Trophoblast cell (in vitro differentiated cells and primary cell): Measurements from ENCODE around the gene CPA1.
A peak's percentile ranks its signal among the peaks of the same experiment; 100 is the strongest.

Experiments
- DNase-seq, 2 donors: peaks; one replicate each; pipeline ENCODE4 v3.0.0-alpha.2; 2016
- H2AFZ ChIP-seq: 2 replicates; pipeline ENCODE4 v1.6.1; 2013; ENCODE audit warnings: low read length, moderate library complexity, mild to moderate bottlenecking; ENCODE audit not compliant: insufficient read depth, poor library complexity
- H2AK5ac ChIP-seq: 2 replicates; pipeline ENCODE4 v1.6.1; 2013; ENCODE audit warnings: mild to moderate bottlenecking, low read length
- H2BK120ac ChIP-seq: 2 replicates; pipeline ENCODE4 v1.6.1; 2013; ENCODE audit warnings: low read length, mild to moderate bottlenecking, moderate library complexity; ENCODE audit not compliant: insufficient read depth, poor library complexity
- H2BK12ac ChIP-seq: 2 replicates; pipeline ENCODE4 v1.6.1; 2013; ENCODE audit warnings: mild to moderate bottlenecking, low read length, moderate library complexity
- H2BK5ac ChIP-seq: 2 replicates; pipeline ENCODE4 v1.6.1; 2013; ENCODE audit warnings: low read length, low read depth, moderate library complexity, mild to moderate bottlenecking; ENCODE audit not compliant: poor library complexity
- H3K14ac ChIP-seq: 2 replicates; pipeline ENCODE4 v1.6.1; 2013; ENCODE audit warnings: mild to moderate bottlenecking, low read length
- H3K18ac ChIP-seq: 2 replicates; pipeline ENCODE4 v1.6.1; 2013; ENCODE audit warnings: mild to moderate bottlenecking, low read length
- H3K23ac ChIP-seq: 2 replicates; pipeline ENCODE4 v1.6.1; 2013; ENCODE audit warnings: low read length
- H3K27ac ChIP-seq: 2 replicates; pipeline ENCODE4 v1.5.1; 2013; ENCODE audit warnings: low read depth, mild to moderate bottlenecking, inconsistent platforms, low read length, moderate library complexity
- H3K27me3 ChIP-seq: 2 replicates; pipeline ENCODE4 v1.6.1; 2013; ENCODE audit warnings: inconsistent platforms, mild to moderate bottlenecking, low read length, moderate library complexity; ENCODE audit not compliant: insufficient read depth
- H3K36me3 ChIP-seq, 2 experiments: 1 replicate in 1 of 2; 2 replicates in 1 of 2; pipeline ENCODE4 v1.6.1; 2013; ENCODE audit warnings: low read length in 2 of 2, mild to moderate bottlenecking in 2 of 2, moderate library complexity in 1 of 2; ENCODE audit not compliant: insufficient read depth in 2 of 2, control insufficient read depth in 1 of 2
- H3K4ac ChIP-seq: 2 replicates; pipeline ENCODE4 v1.6.1; 2013; ENCODE audit warnings: low read depth, mild to moderate bottlenecking, low read length, moderate library complexity
- H3K4me1 ChIP-seq, 2 experiments: 1 replicate in 1 of 2; 2 replicates in 1 of 2; pipeline ENCODE4 v1.6.1; 2013; ENCODE audit warnings: low read length in 2 of 2, mild to moderate bottlenecking in 2 of 2, moderate library complexity in 1 of 2; ENCODE audit not compliant: insufficient read depth in 2 of 2, control insufficient read depth in 1 of 2
- H3K4me2 ChIP-seq: 2 replicates; pipeline ENCODE4 v1.6.1; 2013; ENCODE audit warnings: inconsistent platforms, mild to moderate bottlenecking, low read length, moderate library complexity
- H3K4me3 ChIP-seq: 2 replicates; pipeline ENCODE4 v1.5.1; 2013; ENCODE audit warnings: mild to moderate bottlenecking, low read depth, low read length, inconsistent platforms
- H3K79me1 ChIP-seq: one replicate; pipeline ENCODE4 v1.6.1; 2013; ENCODE audit warnings: low read length
- H3K79me2 ChIP-seq: 2 replicates; pipeline ENCODE4 v1.6.1; 2013; ENCODE audit warnings: low read length, mild to moderate bottlenecking; ENCODE audit not compliant: control insufficient read depth, insufficient read depth, poor library complexity
- H3K9ac ChIP-seq: 2 replicates; pipeline ENCODE4 v1.6.1; 2013; ENCODE audit warnings: mild to moderate bottlenecking, low read length
- H3K9me3 ChIP-seq: 2 replicates; pipeline ENCODE4 v1.6.1; 2013; ENCODE audit warnings: low read depth, mild to moderate bottlenecking, control low read depth, inconsistent platforms, low read length; ENCODE audit not compliant: insufficient read depth
- H4K12ac ChIP-seq: 2 replicates; pipeline ENCODE4 v1.6.1; 2013; ENCODE audit warnings: low read depth, mild to moderate bottlenecking, low read length, moderate library complexity
- H4K8ac ChIP-seq: 2 replicates; pipeline ENCODE4 v1.6.1; 2013; ENCODE audit warnings: low read depth, mild to moderate bottlenecking, low read length, moderate library complexity
- H4K91ac ChIP-seq: one replicate; pipeline ENCODE4 v1.6.1; 2013; ENCODE audit warnings: low read depth, mild to moderate bottlenecking, low read length, moderate library complexity
- WGBS: extraction: QIAGEN DNeasy Blood & Tissue Kit; methylation state at CpG from one replicate; pipeline ENCODE4 v1.1.7; 2013; ENCODE audit warnings: missing lambda C conversion rate; ENCODE audit not compliant: insufficient read length, insufficient coverage; ENCODE audit errors: extremely low coverage; 5-methylcytosine and 5-hydroxymethylcytosine counted together

CPA1 gene

GRCh38 chr7:130393101-130393561 is 12.8 kb downstream of the CPA1 start:
- H4K12ac ChIP-seq = no peak overlapping the region
- no peak overlapping the region for H3K4me3 ChIP-seq
- H3K14ac ChIP-seq = peak overlapping the region; percentile 22
- no peak overlapping the region for H2BK12ac ChIP-seq
- H2BK5ac ChIP-seq = no peak overlapping the region
- H3K79me1 ChIP-seq = peaks cover 8% of the 10 kb centered on the region
- H3K9ac ChIP-seq = no peak overlapping the region
- H2AK5ac ChIP-seq = no peak overlapping the region
- no peak overlapping the region for H3K4ac ChIP-seq
- H3K23ac ChIP-seq = no peak overlapping the region
- no peak overlapping the region for H3K4me2 ChIP-seq
- no peak overlapping the region for H4K8ac ChIP-seq
- no peak overlapping the region for H3K18ac ChIP-seq
- peak in 1 of 2 donors; percentile 19 for DNase-seq
- no peak overlapping the region for H2AFZ ChIP-seq
- WGBS = no CpG with 5 or more reads among the region's 5 CpGs
- peak overlapping the region; percentile 46 for H3K27ac ChIP-seq
- H3K9me3 ChIP-seq = no peaks in the 10 kb centered on the region
- no peak overlapping the region for H4K91ac ChIP-seq
- peak overlapping the region; percentile 64 for H2BK120ac ChIP-seq
- peaks cover 2% of the 10 kb centered on the region for H3K79me2 ChIP-seq
- peaks cover 0 to 2% of the 10 kb centered on the region in 2 experiments for H3K36me3 ChIP-seq
- no peaks in the 10 kb centered on the region for H3K27me3 ChIP-seq
- H3K4me1 ChIP-seq = peaks cover 9 to 11% of the 10 kb centered on the region in 2 experiments

GRCh38 chr7:130393841-130394411 is 13.6 kb downstream of the CPA1 start:
- Histone ChIP-seq H4K91ac (peak overlapping the region; percentile 86), H4K12ac (no peak overlapping the region), H3K9ac (no peak overlapping the region), H3K27ac (peak overlapping the region; percentile 78), H2AK5ac (no peak overlapping the region), H3K79me2 (peaks cover 2% of the 10 kb centered on the region), H3K14ac (peak overlapping the region; percentile 33), H3K4me3 (no peak overlapping the region), H2BK120ac (peak overlapping the region; percentile 62), H3K18ac (peak overlapping the region; percentile 28), H3K9me3 (no peaks in the 10 kb centered on the region), H2BK12ac (peak overlapping the region; percentile 61), H3K4me1 (peaks cover 10 to 13% of the 10 kb centered on the region in 2 experiments), H3K4ac (no peak overlapping the region), H2BK5ac (peak overlapping the region; percentile 42), H3K4me2 (no peak overlapping the region), H3K36me3 (peaks cover 0 to 2% of the 10 kb centered on the region in 2 experiments), H2AFZ (no peak overlapping the region), H3K23ac (no peak overlapping the region), H4K8ac (peak overlapping the region; percentile 41), H3K79me1 (peaks cover 12% of the 10 kb centered on the region), H3K27me3 (no peaks in the 10 kb centered on the region)
- no CpG with 5 or more reads among the region's 10 CpGs for WGBS
- peak; percentile 75 to 86 for DNase-seq

GRCh38 chr7:130394421-130395195 is 14.3 kb downstream of the CPA1 start:
- Histone ChIP-seq H3K23ac (no peak overlapping the region), H4K8ac (peak overlapping the region; percentile 13), H3K9me3 (no peaks in the 10 kb centered on the region), H3K4me1 (peaks cover 13% of the 10 kb centered on the region in 2 experiments), H3K79me2 (peaks cover 2% of the 10 kb centered on the region), H3K18ac (no peak overlapping the region), H4K12ac (no peak overlapping the region), H3K4me3 (no peak overlapping the region), H3K27me3 (no peaks in the 10 kb centered on the region), H2AK5ac (no peak overlapping the region), H3K4me2 (no peak overlapping the region), H2AFZ (no peak overlapping the region), H2BK12ac (peak overlapping the region; percentile 40), H2BK120ac (peak overlapping the region; percentile 68), H3K36me3 (peaks cover 0 to 2% of the 10 kb centered on the region in 2 experiments), H2BK5ac (peak overlapping the region; percentile 38), H3K4ac (no peak overlapping the region), H4K91ac (peak overlapping the region; percentile 39), H3K14ac (peak overlapping the region; percentile 17), H3K79me1 (peaks cover 14% of the 10 kb centered on the region), H3K27ac (peak overlapping the region; percentile 78), H3K9ac (no peak overlapping the region)
- DNase-seq = no peak
- no CpG with 5 or more reads among the region's 7 CpGs for WGBS

DNA sequence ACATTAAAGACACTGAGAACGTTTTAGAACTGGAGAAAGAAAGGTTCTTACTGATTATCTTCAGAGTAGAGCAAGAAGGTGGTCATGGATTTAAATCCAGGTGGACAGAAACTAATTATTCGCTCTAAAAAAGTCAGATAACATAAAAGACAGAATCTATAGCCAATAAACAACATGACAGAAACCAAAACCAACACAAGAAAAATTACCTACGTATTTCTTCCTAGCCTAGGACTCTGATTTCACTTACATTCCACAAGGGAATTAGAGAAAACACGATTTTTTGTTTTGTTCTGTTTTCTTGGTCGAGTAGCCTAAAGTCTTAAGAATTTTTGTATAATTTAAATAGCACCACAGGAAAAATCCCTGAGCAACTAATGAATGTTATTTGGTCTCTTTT is 15.1 kb downstream of the CPA1 start:
- Histone ChIP-seq H3K4me1 (peaks cover 13% of the 10 kb centered on the region in 2 experiments), H3K79me1 (peaks cover 16% of the 10 kb centered on the region), H4K8ac (no peak overlapping the region), H3K18ac (no peak overlapping the region), H4K12ac (no peak overlapping the region), H2AK5ac (no peak overlapping the region), H3K14ac (no peak overlapping the region), H4K91ac (no peak overlapping the region), H3K36me3 (peaks cover 0 to 2% of the 10 kb centered on the region in 2 experiments), H2BK120ac (no peak overlapping the region), H3K27ac (no peak overlapping the region), H2BK5ac (no peak overlapping the region), H3K4me2 (no peak overlapping the region), H3K4ac (no peak overlapping the region), H3K4me3 (no peak overlapping the region), H2AFZ (no peak overlapping the region), H3K23ac (no peak overlapping the region), H2BK12ac (no peak overlapping the region), H3K27me3 (no peaks in the 10 kb centered on the region), H3K9me3 (no peaks in the 10 kb centered on the region), H3K79me2 (peaks cover 2% of the 10 kb centered on the region), H3K9ac (no peak overlapping the region)
- no CpG with 5 or more reads among the region's 5 CpGs for WGBS
- DNase-seq = no peak
